MCF 10A (cell line): ENCODE data around the gene HSF2BP. TPM values are rescaled to one million over a fixed set of nuclear protein-coding genes. Genes with fewer than 3 reads are reported as not detected.
"Not testable (repeated sequence)": the region's sequence is repeated elsewhere in the genome, so short reads cannot be mapped to it uniquely, and the experiment has no call there.

Experiments
- BruUV-seq: library from RNA; stranded (reverse); fragments of 400-500 nt; replicated peaks from 2 replicates; lab custom pipeline; 2021; lab: Mats Ljungman, UMichigan
- CTCF ChIA-PET: fragments of 300-600 bp; sonication (Branson Sonifier 250); formaldehyde crosslinking; extraction: SDS; loops from one replicate; lab custom pipeline; 2021; ENCODE audit warnings: antibody characterized with exemption, inconsistent platforms; lab: Yijun Ruan, JAX
- POLR2A ChIA-PET: fragments of 300-600, 350-650 bp; sonication (Branson Sonifier 250); formaldehyde crosslinking; extraction: SDS; loops from one replicate; lab custom pipeline; 2020; ENCODE audit warnings: antibody characterized with exemption, inconsistent platforms; lab: Yijun Ruan, JAX
- DNase-seq: peaks from one replicate; pipeline ENCODE4 v3.0.0-alpha.2; 2018; ENCODE audit not compliant: unreplicated experiment
- H3K27ac Mint-ChIP-seq: one replicate; pipeline ENCODE4 v1.8.0; 2022; ENCODE audit warnings: mild to moderate bottlenecking, low read depth, mixed read lengths; ENCODE audit not compliant: unreplicated experiment
- H3K27me3 Mint-ChIP-seq: one replicate; pipeline ENCODE4 v1.8.0; 2022; ENCODE audit warnings: mixed read lengths; ENCODE audit not compliant: insufficient read depth, unreplicated experiment
- H3K36me3 Mint-ChIP-seq: one replicate; pipeline ENCODE4 v1.8.0; 2022; ENCODE audit warnings: mild to moderate bottlenecking, moderate library complexity, mixed read lengths; ENCODE audit not compliant: insufficient read depth, unreplicated experiment
- H3K4me1 Mint-ChIP-seq: one replicate; pipeline ENCODE4 v1.8.0; 2022; ENCODE audit warnings: mixed read lengths; ENCODE audit not compliant: insufficient read depth, unreplicated experiment
- H3K4me3 Mint-ChIP-seq: one replicate; pipeline ENCODE4 v1.8.0; 2022; ENCODE audit warnings: mild to moderate bottlenecking, moderate library complexity, mixed read lengths; ENCODE audit not compliant: unreplicated experiment
- H3K9me3 Mint-ChIP-seq: one replicate; pipeline ENCODE4 v1.8.0; 2022; ENCODE audit warnings: mixed read lengths; ENCODE audit not compliant: unreplicated experiment
- intact Hi-C: fragments of 100-400 bp; cut with micrococcal nuclease; formaldehyde crosslinking; loops from 2 replicates; pipeline ENCODE4 v1.14.1; 2022
- total RNA-seq: library from RNA; stranded (reverse); gene quantifications from 2 replicates; pipeline ENCODE4 v1.2.3, GENCODE V29; 2022
- TF ChIP-seq, protein P1 (sequence below): fragments of 200-600 bp; IDR thresholded peaks from one replicate; pipeline ENCODE4 v1.8.0; 2022; ENCODE audit warnings: antibody characterized with exemption, mild to moderate bottlenecking; ENCODE audit not compliant: unreplicated experiment

Gene HSF2BP
- total RNA-seq, 1 experiment from 2014 or later = 6.8 TPM

DNA sequence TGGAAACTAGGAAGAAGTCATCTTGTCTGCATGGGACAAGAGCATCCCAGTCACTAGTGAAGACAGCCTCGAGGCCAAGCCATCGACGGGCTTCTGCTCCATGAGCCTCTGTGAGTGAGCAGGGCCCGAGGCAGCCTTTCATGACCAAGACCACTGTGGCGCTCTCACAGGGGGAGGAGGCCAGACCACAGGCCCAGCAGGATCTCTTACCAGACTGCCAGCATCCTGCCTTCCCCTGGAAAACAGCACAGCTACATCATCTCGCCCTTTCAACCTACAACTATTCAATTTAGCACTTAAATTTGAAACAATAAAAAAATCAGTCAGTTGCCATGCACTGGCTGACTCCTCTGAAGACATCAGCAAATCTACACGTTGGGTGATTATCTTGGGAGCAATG is 85.4 kb downstream of the HSF2BP start:
- peaks cover 11% of the 10 kb centered on the region for H3K4me1 Mint-ChIP-seq
- ChIA-PET POLR2A (interaction anchor here (0.6 kb wide), 1 partner anchor 12 kb away, joined by 7 read pairs; no protein-coding TSS in a partner anchor), CTCF (no interaction called here)
- no peak overlapping the region for H3K4me3 Mint-ChIP-seq
- no TSS peak for BruUV-seq
- H3K9me3 Mint-ChIP-seq = no peaks in the 10 kb centered on the region
- H3K27ac Mint-ChIP-seq = no peak overlapping the region
- DNase-seq = no peak
- intact Hi-C loops = no loop called here
- peaks cover 4% of the 10 kb centered on the region for H3K36me3 Mint-ChIP-seq
- TF ChIP-seq, protein P1, sequence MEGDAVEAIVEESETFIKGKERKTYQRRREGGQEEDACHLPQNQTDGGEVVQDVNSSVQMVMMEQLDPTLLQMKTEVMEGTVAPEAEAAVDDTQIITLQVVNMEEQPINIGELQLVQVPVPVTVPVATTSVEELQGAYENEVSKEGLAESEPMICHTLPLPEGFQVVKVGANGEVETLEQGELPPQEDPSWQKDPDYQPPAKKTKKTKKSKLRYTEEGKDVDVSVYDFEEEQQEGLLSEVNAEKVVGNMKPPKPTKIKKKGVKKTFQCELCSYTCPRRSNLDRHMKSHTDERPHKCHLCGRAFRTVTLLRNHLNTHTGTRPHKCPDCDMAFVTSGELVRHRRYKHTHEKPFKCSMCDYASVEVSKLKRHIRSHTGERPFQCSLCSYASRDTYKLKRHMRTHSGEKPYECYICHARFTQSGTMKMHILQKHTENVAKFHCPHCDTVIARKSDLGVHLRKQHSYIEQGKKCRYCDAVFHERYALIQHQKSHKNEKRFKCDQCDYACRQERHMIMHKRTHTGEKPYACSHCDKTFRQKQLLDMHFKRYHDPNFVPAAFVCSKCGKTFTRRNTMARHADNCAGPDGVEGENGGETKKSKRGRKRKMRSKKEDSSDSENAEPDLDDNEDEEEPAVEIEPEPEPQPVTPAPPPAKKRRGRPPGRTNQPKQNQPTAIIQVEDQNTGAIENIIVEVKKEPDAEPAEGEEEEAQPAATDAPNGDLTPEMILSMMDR = no peak
- no peaks in the 10 kb centered on the region for H3K27me3 Mint-ChIP-seq

DNA sequence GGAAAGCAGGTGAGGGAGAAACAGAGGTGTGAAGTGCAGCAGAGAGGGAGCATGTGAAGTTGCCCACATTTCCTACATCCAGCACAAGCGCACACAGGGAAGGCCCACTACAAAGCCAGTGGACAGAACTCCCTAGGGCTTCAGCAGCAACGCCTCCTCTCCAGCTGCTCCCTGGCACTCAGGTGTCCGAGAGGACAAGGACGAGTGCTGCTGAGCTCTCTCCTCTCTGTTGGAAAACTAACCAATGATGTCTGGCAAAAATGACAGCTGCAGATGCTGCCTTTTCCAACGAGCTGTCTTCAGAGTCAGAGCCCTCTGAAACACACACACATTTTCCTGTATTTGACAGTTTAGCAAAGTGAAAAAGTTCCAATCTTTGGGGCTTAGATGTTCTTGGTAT is 86.8 kb downstream of the HSF2BP start:
- no TSS peak for BruUV-seq
- peaks cover 4% of the 10 kb centered on the region for H3K36me3 Mint-ChIP-seq
- H3K27me3 Mint-ChIP-seq = no peaks in the 10 kb centered on the region
- CTCF ChIA-PET = no interaction called here
- POLR2A ChIA-PET = no interaction called here
- H3K9me3 Mint-ChIP-seq = no peaks in the 10 kb centered on the region
- H3K27ac Mint-ChIP-seq = no peak overlapping the region
- intact Hi-C loops = no loop called here
- H3K4me1 Mint-ChIP-seq = peaks cover under 1% of the 10 kb centered on the region
- H3K4me3 Mint-ChIP-seq = no peak overlapping the region
- no peak for DNase-seq
- TF ChIP-seq, protein P1 = no peak

- H3K9me3 Mint-ChIP-seq = no peaks in the 10 kb centered on the region
- DNase-seq = no peak
- intact Hi-C loops = no loop called here
- H3K36me3 Mint-ChIP-seq = peaks cover 4% of the 10 kb centered on the region
- H3K27me3 Mint-ChIP-seq = no peaks in the 10 kb centered on the region
- ChIA-PET POLR2A (no interaction called here), CTCF (no interaction called here)
- no peaks in the 10 kb centered on the region for H3K4me1 Mint-ChIP-seq
- peak overlapping the region; percentile 50 for H3K27ac Mint-ChIP-seq
- BruUV-seq = no TSS peak
- TF ChIP-seq, protein P1 = no peak
- H3K4me3 Mint-ChIP-seq = no peak overlapping the region
Observed at GRCh38 chr21:43571976-43572375, 87.3 kb downstream of the HSF2BP start.

- H3K27me3 Mint-ChIP-seq, H3K36me3 Mint-ChIP-seq, intact Hi-C loops, CTCF ChIA-PET, H3K4me1 Mint-ChIP-seq, POLR2A ChIA-PET, H3K4me3 Mint-ChIP-seq, BruUV-seq, DNase-seq, H3K9me3 Mint-ChIP-seq, H3K27ac Mint-ChIP-seq: not testable (repeated sequence)
Observed at GRCh38 chr21:43570195-43570594, 89.1 kb downstream of the HSF2BP start.

DNA sequence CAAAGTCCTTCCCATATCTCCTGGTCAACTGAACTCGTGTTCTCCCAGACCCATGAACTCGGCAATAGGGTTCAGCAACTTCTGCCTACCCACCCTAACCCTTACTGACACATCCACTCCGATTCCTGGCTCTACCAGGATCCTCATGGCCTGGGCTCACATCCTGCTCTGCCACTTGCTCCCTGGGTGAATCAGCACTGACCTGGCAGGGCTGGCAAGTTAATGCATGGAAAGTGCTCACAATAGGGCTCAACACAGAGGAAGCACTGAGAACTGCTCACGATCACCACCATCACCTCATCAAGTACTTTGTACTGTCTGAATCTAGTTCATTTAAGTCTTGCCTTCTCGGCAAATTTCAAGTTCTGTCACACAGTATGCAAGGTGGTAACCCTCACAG is 96.8 kb downstream of the HSF2BP start:
- H3K27ac Mint-ChIP-seq, H3K4me3 Mint-ChIP-seq, CTCF ChIA-PET, POLR2A ChIA-PET, DNase-seq, H3K4me1 Mint-ChIP-seq, intact Hi-C loops, H3K9me3 Mint-ChIP-seq, H3K36me3 Mint-ChIP-seq, BruUV-seq, H3K27me3 Mint-ChIP-seq: not testable (repeated sequence)

GRCh38 chr21:43540561-43540960 is 118.7 kb downstream of the HSF2BP start:
- DNase-seq, POLR2A ChIA-PET, BruUV-seq, H3K27me3 Mint-ChIP-seq, H3K9me3 Mint-ChIP-seq, H3K27ac Mint-ChIP-seq, CTCF ChIA-PET, H3K4me1 Mint-ChIP-seq, H3K4me3 Mint-ChIP-seq, intact Hi-C loops, H3K36me3 Mint-ChIP-seq: not testable (repeated sequence)

- DNase-seq, intact Hi-C loops, CTCF ChIA-PET, H3K4me1 Mint-ChIP-seq, H3K36me3 Mint-ChIP-seq, H3K27me3 Mint-ChIP-seq, H3K27ac Mint-ChIP-seq, BruUV-seq, POLR2A ChIA-PET, H3K4me3 Mint-ChIP-seq, H3K9me3 Mint-ChIP-seq: not testable (repeated sequence)
Observed at GRCh38 chr21:43522495-43523131, 136.7 kb downstream of the HSF2BP start.
